ENCODE measurements around the gene LLGL2.
"Not testable (repeated sequence)": the region's sequence is repeated elsewhere in the genome, so short reads cannot be mapped to it uniquely, and the experiment has no call there.

LLGL2 gene

DNA sequence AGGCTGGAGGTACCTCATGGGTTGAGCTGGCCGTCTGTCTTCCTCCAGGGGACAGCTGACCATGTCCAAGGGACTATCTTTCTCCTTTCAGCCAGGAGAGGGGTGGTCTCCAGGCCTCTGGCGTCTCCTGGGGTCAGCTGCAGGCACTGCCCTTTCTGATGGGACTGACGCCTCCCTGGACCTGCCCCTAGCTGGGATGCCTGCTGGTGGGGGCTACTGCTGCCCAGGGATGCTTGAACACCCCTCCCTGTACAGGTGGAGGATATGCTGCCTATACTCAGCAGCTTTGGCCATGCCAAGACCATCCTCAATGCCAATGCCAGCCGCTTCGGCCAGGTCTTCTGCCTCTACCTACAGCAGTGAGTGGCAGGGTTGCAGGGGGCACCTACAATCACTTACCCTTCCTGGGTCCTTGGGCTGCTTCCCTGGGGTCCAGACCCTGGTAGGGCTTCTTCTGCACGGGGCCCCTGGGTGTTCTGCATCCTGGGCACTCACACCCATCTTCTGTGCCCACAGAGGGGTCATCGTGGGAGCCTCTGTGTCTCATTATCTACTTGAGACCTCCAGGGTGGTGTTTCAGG, 66.3 kb downstream of the LLGL2 start:
- no peak for DNase-seq (ENCODE audit: low read depth)

DNA sequence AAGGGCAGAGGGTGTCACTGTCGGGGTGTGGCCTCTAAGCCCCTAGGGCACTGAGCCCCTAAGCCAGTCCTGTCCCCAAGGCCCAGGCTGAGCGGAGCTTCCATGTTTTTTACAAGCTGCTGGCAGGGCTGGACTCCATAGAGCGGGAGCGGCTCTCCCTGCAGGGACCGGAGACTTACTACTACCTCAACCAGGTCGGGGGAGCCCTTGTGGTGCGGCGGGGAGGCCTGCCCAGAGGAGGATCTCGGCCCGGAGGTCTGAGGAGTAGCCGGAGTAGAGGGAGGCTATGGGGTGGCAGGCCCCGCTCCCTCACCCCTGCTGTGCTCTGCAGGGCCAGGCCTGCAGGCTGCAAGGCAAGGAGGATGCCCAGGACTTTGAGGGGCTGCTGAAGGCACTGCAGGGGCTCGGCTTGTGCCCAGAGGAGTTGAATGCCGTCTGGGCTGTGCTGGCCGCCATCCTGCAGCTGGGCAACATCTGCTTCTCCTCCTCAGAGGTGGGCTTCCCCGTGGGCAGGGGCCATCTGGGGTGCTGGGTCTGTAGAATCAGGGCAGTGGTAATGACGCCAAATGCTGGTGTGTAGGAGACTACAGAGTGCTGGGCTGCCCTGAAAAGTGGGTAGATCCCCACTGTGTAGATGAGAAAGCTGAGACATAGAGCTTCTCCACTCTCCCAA, 67.0 kb downstream of the LLGL2 start:
- DNase-seq (ENCODE audit: low read depth): no peak

DNA sequence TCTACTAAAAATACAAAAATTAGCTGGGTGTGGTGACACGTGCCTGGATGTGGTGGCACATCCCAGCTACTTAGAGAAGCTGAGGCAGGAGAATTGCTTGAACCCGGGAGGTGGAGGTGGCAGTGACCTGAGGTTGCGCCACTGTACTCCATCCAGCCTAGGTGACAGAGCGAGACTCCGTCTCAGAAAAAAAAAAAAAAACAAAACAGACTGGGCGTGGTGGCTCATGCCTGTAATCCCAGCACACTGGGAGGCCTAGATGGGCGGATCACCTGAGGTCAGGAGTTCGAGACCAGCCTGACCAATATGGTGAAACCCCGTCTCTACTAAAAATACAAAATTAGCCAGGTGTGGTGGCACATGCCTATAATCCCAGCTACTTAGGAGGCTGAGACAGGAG, 67.9 kb downstream of the LLGL2 start:
- DNase-seq (ENCODE audit: low read depth): not testable (repeated sequence)

DNA sequence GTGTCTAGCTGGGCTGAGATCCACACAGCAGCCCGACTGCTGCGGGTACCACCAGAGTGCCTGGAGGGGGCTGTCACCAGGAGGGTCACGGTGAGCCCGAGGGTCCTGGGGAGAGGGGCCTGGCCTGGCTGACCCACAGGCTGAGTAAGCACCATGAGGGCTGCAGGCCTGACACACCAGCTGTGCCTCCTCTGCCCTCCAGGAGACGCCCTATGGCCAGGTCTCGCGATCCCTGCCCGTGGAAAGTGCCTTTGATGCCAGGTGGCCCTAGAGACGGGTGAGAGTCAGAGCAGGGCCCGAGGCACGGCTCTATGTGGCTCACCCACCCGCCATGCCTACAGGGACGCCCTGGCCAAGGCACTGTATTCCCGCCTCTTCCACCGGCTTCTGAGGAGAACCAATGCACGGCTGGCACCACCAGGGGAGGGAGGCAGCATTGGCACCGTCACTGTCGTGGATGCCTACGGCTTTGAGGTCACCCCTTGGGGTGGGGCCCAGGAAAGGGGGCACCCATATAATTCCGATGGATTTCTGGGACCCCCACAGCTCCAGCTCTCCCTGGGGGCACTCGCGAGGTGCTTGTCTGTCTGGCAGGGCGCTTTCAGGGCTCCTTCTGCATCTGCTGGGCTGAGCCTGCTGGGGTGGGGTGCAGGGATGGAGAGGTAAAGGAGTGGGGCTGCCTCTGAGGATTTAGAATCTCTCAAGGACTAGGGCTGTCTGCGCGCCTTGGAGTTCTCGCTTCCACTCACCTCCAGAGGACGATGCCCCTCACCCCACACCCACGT, 69.2 kb downstream of the LLGL2 start:
- no peak for DNase-seq (ENCODE audit: low read depth)

DNA sequence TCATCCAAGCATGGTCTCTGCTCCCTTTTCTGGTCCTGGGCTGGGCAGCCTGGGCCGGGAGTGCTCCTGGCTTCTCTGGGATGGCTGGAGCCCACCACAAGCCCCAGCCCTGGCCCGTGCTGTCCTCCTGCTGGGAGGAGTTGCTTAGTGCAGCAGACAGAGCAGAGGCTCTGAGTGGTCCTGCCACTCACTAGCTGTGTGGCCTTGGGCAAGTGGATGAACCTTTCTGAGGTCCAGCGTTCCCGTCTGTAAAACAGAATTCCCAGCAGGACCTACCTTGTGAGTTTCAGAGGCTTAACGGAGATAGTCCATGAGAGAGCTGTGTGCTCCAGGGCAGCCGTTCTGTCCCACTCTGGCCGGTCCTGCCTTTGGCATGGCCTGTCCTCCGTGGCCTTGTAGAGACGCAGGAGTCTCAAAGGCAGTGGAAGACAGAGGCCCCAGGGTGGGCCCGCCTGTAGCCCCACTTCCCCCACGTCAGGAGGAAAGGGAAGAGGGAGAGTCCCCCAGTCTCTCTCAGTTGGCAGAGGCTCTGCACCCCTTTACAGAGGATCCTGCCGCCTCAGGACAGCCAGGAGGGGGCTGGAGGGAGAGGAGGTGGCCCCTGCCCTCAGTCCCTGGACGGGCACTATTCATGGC, 69.9 kb downstream of the LLGL2 start:
- no peak for DNase-seq (ENCODE audit: low read depth)

DNA sequence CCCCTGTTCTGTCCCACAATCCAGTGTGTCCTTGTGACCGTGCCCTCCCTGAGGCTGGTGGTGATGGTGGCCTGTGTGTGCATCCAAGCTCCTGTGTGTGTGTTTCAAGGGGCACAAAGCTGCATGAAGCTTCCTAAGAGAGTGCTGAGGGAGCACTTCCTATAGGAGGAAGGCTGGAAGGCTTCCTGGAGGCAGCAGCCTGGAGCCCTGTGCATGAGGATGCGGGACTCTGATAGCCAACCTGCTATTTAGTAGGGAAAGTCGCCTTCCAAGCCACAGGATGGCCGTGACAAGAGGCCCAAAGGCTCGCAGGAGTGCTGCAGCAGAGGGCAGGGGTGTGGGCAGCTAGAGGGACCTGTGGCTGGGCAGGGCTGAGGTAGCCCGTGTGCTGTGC, 70.4 kb downstream of the LLGL2 start:
- no peak for DNase-seq (ENCODE audit: low read depth)

DNA sequence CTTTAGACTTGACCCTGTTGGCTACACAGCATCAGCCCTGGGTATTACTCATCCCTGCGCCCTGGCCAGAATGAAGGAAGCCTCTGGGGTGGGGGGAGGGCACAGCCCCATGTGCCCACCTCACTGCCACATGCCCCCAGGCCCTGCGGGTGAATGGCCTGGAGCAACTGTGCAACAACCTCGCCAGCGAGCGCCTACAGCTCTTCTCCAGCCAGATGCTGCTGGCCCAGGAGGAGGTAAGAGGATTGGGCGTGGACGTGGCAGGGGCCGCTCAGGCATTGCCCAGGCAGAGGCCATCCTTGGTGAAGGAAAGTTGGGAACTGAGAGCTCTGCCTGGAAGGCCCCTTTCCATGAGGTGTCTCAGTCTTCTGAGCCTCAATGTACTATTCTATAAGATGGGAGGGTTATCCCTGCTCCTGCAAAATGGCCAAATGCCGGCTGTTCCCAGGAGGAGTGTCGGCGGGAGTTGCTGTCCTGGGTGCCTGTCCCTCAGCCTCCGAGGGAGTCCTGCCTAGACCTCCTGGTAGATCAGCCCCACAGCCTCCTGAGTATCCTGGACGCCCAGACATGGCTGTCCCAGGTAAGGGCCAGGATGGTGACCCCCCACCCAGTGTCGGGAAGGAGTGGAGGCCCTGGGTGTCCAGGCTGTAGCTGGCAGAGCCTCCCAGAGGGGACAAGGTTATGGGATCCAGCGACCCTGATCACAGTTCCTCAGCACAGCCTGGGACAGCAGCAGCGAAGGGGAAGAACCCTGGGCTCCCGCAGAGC, 71.0 kb downstream of the LLGL2 start:
- DNase-seq (ENCODE audit: low read depth): no peak

DNA sequence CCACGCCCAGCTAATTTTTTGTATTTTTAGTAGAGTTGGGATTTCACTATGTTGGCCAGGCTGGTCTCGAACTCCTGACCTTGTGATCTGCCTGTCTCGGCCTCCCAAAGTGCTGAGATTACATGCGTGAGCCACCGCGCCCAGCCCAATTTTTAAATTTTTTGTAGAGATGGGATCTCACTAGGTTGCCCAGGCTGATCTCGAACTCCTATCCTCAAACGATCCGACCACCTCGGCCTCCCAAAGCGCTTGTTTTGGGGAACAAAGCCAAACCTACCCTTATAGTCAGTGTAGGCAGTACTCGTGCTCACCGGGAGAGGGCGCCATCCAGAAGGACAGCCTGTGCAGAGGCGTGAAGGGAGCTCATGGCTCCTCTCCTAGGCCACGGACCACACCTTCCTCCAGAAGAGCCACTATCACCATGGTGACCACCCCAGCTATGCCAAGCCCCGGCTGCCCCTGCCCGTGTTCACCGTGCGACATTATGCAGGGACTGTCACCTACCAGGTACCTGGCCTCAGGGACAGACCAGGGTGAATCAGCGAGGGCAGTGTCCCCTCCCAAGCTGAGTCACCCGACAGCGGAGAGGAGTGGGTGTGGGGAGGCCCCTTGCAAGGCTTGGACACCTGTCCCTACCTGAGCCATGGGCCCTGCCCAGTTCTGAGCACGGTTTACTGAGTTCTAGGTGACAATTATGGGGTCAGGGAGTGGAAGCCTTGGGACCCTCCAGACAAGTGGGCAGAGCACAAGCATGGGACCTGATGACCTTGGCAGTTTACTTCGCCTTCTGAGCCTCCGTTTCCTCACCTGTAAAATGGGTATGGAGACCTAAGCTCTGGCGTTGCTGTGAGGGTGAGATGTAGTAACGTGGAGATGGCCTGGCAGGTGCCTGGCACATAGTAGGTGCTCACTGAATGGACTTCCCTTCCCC, 75.8 kb downstream of the LLGL2 start:
- DNase-seq (ENCODE audit: low read depth): no peak

DNA sequence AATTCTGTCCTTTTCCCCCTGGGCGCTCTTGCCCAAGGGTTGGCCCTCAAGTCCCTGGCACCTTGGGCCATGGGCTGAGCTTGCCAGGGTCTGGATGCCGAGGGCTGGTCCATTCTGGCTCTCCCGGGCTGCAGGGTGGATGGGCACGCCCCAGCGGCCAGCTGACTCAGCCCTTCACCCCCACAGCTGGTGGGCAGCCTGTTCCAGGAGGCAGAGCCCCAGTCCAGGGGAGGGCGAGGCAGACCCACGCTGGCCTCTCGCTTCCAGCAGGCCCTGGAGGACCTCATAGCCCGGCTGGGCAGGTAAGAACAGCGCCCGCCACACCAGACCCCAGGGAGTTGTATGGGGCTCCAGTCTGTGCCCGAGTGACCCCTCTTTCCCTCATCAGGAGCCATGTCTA, 77.1 kb downstream of the LLGL2 start:
- DNase-seq (ENCODE audit: low read depth): no peak

DNA sequence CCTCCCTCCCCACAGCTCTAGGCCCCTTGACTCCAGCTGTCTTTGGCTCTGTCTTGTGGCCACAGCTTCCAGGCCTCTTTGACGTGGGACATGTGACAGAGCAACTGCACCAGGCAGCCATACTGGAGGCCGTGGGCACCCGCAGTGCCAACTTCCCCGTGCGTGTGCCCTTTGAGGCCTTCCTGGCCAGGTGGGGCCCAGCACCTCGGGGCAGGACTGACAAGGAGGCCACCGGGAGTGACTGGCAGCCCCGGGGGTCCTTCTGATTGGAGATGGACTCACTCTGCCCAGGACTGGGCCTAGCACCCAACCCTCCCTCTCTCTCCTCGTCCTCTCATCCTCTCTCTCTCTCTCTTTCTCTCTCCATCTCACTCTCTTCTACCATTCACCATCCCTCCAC, 77.6 kb downstream of the LLGL2 start:
- DNase-seq (ENCODE audit: low read depth): no peak

DNA sequence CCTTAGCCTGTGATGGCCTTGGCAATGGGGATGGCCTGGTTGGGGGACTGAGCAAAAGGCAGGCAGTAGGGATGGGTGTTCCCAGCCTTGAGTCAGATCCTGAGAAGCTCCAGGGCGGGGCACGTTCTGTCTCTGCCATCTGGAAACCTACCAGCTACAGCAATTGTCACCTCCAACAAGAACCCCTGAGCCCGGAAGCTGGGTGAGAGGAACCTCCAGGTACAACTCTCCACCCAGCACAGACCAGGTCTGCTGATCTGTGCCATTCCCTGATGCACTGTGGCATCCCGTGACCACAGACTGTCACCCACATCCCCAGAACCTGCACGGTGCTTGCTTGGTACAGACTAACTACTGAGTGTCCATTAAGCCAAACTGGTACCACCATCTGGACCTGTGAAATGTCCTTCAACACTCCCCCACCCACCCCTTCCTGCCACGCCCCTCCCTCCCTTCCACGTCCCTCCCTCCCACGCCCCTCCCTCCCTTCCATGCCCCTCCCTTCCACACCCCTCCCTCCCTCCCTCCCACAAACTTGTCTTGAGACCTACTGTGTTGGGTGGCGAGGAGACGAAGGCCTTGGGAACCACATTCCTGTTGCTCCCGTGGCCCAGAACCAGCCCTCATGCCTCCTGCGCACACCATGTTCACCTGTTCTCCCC, 78.7 kb downstream of the LLGL2 start:
- DNase-seq (ENCODE audit: low read depth): no peak

DNA sequence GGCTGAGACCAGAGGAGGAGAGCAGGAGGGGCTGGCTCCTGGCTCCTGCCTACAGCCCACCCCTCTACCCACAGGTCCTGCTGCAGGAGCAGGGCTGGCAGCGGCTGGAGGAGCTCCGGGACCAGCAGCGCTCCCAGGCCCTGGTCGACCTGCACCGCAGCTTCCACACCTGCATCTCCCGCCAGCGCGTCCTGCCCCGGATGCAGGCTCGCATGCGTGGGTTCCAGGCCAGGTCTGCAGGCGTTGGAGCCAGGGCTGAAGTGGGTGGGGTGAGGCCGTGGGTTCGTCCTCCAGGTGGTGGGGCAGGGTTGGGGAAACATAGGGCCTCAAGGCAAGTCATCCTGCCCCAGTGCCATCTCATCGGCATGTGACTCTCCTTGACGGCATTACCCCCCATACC, 80.3 kb downstream of the LLGL2 start:
- no peak for DNase-seq (ENCODE audit: low read depth)

DNA sequence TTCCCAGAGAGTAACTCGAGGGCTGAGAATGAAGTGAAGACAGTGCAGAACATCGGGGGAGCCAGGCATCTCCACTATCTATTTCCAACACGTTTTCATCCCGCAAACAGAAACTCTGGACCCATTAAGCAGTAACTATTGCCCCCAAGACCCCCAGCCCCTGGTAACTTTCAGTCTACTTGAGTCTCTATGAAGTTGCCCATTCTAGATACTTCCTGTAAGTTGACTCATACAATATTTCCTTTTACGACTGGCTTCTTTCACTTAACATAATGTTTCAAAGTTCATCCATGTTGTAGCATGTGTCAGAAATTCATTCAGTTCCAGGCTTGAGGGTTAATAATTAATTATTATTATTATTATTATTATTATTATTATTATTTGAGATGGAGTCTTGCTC, 81.6 kb downstream of the LLGL2 start:
- no peak for DNase-seq (ENCODE audit: low read depth)

DNA sequence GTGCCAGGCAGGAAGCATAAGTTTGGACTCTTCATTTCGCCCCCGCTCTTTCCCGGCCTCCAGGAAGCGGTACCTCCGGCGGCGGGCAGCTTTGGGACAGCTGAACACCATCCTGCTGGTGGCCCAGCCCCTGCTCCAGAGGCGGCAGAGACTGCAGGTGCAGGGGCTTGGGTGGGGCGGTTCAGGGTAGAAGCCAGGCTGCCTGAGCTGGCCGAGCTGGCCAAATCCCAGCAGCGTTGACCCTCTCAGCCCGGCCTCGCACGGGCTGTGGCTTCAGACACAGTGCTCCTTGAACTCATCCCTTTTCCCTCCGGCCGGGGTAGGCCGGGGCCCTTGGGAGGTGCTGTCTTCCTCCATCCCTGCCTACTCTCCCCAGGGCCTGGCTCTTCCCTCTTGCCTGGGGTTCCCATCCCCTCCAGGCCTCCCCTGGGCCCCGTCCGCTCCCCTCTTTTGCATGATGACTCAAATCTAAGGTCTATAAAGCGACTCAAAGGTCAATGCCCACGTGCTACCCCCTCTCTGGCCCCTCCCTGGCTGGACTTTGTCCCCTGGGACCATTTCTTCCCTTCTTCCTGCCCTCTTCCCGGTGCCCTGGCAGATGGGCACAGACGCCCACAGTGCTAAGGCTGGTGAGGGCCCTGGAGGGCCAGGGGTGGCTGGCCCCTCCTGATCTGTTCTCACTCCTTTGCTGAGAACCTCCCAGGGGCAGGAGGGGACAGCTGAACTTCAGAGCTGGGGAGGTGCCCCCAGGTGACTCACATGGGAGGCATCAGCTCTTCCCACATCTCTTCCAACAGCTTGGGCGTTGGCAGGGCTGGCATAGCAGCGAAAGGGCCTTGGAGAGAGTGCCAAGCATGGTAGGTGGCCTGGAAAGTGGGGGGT, 84.8 kb downstream of the LLGL2 start:
- DNase-seq (ENCODE audit: low read depth): no peak

DNA sequence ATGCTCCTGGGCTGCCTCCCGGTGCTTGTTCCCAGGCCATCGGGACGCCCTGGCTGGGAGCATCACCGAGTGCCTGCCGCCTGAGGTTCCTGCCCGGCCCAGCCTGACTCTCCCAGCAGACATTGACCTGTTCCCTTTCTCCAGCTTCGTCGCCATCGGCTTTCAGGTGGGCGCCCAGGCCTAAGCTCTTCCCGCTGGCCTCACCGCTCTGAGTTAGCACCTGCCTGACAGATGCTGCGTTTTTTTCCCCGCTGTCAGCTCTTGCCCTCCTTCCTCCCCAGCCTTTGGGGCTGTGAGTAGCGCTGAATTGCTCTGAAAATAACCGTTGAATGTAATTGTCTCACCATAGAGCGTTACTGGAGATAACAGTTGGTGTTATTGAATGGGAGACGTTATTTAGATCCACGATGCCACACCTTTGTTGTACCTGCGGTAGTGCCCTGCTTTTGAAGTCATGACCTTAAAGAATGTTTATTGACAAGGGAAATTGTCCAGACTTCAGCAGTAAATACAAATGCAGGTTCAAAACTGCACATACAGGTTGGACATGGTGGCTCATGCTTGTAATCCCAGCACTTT, 86.4 kb downstream of the LLGL2 start:
- DNase-seq (ENCODE audit: low read depth): no peak

DNA sequence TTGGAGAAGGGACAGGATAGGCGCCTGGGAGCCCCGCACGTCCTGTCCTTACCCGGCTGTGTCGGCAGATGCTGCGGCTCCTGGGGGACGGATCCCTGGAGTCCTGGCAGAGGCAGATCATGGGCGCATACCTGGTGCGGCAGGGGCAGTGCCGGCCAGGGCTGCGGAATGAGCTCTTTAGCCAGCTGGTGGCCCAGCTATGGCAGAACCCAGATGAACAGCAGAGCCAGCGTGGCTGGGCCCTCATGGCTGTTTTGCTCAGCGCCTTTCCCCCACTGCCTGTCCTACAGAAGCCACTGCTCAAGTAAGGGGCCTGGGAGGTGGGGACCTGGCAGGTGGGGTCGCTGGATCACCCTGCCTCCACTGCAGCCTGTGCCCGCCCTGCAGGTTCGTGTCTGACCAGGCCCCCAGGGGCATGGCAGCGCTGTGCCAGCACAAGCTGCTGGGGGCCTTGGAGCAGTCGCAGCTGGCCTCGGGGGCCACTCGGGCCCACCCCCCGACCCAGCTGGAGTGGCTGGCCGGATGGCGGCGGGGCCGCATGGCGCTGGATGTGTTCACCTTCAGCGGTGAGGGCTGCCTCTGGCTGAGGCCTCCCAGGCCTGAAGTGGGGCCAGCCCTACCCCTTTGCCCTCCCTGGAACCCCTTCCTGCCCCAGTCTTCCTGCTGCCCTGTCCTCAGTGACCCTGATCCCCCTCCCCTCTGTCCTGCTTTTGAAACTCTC, 87.6 kb downstream of the LLGL2 start:
- DNase-seq (ENCODE audit: low read depth): no peak

DNA sequence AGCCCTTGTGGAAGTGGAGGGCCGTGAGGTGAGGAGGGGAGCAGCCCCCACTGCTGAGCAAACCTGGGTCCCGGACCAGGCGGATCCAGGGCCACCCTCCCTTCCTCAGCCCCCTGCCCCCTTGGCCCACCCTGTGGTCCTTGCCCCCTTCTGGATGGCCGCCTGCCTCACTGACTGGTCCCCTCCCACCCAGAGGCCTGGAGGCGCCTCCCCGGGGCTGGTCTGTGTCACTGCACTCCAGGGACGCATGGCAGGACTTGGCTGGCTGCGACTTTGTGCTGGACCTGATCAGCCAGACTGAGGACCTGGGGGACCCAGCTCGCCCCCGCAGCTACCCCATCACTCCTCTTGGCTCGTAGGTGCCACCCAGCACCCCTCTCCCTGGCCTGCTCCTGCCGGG, 88.5 kb downstream of the LLGL2 start:
- DNase-seq (ENCODE audit: low read depth): no peak

DNA sequence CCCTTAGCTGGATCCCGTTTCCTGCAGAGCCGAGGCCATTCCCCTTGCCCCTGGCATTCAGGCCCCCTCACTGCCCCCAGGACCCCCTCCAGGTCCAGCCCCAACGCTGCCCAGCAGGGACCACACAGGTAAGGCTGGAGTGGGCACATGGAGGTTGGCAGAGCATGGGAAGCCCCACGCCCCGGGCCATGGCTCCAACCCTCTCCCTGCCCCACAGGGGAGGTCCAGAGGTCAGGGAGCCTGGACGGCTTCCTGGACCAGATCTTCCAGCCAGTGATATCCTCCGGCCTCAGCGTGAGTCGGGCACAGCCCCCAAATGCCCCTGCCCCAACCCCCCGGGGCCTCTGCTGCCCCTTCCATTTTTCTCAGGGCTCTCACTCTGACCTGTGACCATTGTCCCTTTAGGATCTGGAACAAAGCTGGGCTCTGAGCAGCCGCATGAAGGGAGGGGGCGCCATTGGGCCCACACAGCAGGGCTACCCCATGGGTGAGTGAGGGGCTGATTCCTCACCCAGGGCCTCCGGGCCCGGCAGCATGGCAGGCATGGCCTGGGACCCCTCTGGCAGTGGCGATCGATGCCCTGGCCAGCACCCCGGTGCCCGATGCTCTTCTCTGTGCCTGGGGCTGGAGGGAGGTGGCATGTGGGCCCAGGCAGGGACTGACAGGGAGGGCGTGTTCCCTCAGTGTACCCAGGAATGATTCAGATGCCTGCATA, 89.2 kb downstream of the LLGL2 start:
- no peak for DNase-seq (ENCODE audit: low read depth)
